ENCODE results near the gene NFATC2IP. TPM values are rescaled to one million over a fixed set of nuclear protein-coding genes. Genes with fewer than 3 reads are reported as not detected.

NFATC2IP gene
- total and polyA plus RNA-seq, 9 of the 15 experiments (the other 6 are each of a cell fraction or from before 2014, with no cell fraction given): 15.6 to 106 (median 46.9) TPM

- TF ChIP-seq LCOR (CRISPR knock-in tag; IDR thresholded peaks at IDR 0.05) (no peak), THRAP3 (IDR thresholded peaks at IDR 0.05; ENCODE audit: borderline replicate concordance) (no peak), ZNF551 (CRISPR knock-in tag; IDR thresholded peaks at IDR 0.05) (no peak), ESRRB (CRISPR knock-in tag; IDR thresholded peaks at IDR 0.05; ENCODE audit: borderline replicate concordance) (no peak), IRF2 (CRISPR knock-in tag; IDR thresholded peaks at IDR 0.05) (no peak), SRSF3 (IDR thresholded peaks at IDR 0.05; ENCODE audit: insufficient read depth, low read length) (no peak), THAP12 (CRISPR knock-in tag; IDR thresholded peaks at IDR 0.05) (no peak), TGIF2 (CRISPR knock-in tag; IDR thresholded peaks at IDR 0.05) (no peak), PCBP1 (IDR thresholded peaks at IDR 0.05; ENCODE audit: low read depth, low read length, poor library complexity, severe bottlenecking) (no peak), ZNF584 (CRISPR knock-in tag; IDR thresholded peaks at IDR 0.05; ENCODE audit: low read depth) (no peak), SNRNP70 (optimal IDR thresholded peaks at IDR 0.05; ENCODE audit: low read depth, low read length) (no peak), THRA (IDR thresholded peaks at IDR 0.05) (no peak), MEF2D (tag; conservative IDR thresholded peaks at IDR 0.05; ENCODE audit: low read depth) (no peak), SOX6 (IDR thresholded peaks at IDR 0.05) (no peak), U2AF1 (optimal IDR thresholded peaks at IDR 0.05; ENCODE audit: low read depth, low read length) (no peak)
- TF ChIP-seq, protein P1, sequence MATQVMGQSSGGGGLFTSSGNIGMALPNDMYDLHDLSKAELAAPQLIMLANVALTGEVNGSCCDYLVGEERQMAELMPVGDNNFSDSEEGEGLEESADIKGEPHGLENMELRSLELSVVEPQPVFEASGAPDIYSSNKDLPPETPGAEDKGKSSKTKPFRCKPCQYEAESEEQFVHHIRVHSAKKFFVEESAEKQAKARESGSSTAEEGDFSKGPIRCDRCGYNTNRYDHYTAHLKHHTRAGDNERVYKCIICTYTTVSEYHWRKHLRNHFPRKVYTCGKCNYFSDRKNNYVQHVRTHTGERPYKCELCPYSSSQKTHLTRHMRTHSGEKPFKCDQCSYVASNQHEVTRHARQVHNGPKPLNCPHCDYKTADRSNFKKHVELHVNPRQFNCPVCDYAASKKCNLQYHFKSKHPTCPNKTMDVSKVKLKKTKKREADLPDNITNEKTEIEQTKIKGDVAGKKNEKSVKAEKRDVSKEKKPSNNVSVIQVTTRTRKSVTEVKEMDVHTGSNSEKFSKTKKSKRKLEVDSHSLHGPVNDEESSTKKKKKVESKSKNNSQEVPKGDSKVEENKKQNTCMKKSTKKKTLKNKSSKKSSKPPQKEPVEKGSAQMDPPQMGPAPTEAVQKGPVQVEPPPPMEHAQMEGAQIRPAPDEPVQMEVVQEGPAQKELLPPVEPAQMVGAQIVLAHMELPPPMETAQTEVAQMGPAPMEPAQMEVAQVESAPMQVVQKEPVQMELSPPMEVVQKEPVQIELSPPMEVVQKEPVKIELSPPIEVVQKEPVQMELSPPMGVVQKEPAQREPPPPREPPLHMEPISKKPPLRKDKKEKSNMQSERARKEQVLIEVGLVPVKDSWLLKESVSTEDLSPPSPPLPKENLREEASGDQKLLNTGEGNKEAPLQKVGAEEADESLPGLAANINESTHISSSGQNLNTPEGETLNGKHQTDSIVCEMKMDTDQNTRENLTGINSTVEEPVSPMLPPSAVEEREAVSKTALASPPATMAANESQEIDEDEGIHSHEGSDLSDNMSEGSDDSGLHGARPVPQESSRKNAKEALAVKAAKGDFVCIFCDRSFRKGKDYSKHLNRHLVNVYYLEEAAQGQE (IDR thresholded peaks at IDR 0.05; ENCODE audit: borderline replicate concordance): no peak
- TF ChIP-seq, protein P1 (CRISPR knock-in tag; IDR thresholded peaks at IDR 0.05; ENCODE audit: low read depth): no peak
Observed at GRCh38 chr16:28950648-28951409, at the start of gene NFATC2IP (continued).

Measured in K562 (cell line).